Measurements from ENCODE around the gene VWA3A.

DNA sequence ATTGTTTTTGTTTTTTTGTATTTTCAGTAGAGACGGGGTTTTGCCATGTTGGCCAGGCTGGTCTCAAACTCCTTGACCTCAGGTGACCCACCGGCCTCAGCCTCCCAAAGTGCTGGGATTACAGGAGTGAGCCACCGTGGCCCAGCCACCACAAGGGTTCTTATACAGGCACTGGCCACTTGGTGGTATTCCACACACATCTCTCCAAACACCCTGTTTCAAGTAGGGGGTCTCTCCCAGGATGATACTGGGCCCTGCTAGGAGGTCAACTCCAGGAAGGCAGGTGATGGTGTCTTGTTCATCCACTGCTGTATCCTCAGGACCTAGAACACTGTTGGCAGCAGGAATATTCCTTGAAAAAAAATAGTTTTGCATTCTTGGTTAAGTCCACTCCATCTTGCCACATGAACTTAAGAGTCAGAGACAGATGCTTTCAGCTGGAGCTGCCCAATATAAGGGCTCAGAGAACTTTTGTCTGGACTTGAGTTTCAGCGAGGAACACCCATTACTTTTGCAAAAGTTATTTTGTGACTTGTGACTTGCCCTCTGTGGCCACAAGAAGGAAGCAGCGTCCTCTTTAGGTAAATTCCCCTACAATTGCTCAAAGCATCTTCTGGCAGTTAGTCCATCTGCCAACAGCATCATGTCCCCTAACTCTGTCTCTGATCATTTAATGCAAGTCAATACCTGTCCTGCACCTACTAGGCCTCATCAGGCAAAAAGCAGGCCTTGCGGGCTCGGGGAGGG lies 106.4 kb downstream of the VWA3A start:
- TF ChIP-seq, protein P1, sequence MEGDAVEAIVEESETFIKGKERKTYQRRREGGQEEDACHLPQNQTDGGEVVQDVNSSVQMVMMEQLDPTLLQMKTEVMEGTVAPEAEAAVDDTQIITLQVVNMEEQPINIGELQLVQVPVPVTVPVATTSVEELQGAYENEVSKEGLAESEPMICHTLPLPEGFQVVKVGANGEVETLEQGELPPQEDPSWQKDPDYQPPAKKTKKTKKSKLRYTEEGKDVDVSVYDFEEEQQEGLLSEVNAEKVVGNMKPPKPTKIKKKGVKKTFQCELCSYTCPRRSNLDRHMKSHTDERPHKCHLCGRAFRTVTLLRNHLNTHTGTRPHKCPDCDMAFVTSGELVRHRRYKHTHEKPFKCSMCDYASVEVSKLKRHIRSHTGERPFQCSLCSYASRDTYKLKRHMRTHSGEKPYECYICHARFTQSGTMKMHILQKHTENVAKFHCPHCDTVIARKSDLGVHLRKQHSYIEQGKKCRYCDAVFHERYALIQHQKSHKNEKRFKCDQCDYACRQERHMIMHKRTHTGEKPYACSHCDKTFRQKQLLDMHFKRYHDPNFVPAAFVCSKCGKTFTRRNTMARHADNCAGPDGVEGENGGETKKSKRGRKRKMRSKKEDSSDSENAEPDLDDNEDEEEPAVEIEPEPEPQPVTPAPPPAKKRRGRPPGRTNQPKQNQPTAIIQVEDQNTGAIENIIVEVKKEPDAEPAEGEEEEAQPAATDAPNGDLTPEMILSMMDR (IDR thresholded peaks at IDR 0.05; ENCODE audit: borderline replicate concordance, extremely low read depth, low read length, poor library complexity, severe bottlenecking), result no peak
- no peak for TF ChIP-seq EZH2 (IDR thresholded peaks at IDR 0.05; ENCODE audit: borderline replicate concordance, low read depth, low read length, severe bottlenecking)

Measured in DND-41 (cell line).